DMS114 treated with DMSO at 0.1 percent for 48 hours (cell line): ENCODE measurements around the gene NXN.
"Not testable (repeated sequence)": the region's sequence is repeated elsewhere in the genome, so short reads cannot be mapped to it uniquely, and the experiment has no call there.

ENCODE experiments used
- DNase-seq: peaks from one replicate; lab custom pipeline; 2025; ENCODE audit not compliant: unreplicated experiment; lab: John Stamatoyannopoulos, UW

The NXN gene

GRCh38 chr17:1007310-1008007 lies 27.9 kb upstream of the NXN start:
- no peak for DNase-seq

- DNase-seq: no peak
Observed at GRCh38 chr17:1006054-1006453, 26.5 kb upstream of the NXN start.

- DNase-seq: no peak
Observed at GRCh38 chr17:1005361-1005946, 25.9 kb upstream of the NXN start.

GRCh38 chr17:1004769-1005295 lies 25.3 kb upstream of the NXN start:
- no peak for DNase-seq

DNA sequence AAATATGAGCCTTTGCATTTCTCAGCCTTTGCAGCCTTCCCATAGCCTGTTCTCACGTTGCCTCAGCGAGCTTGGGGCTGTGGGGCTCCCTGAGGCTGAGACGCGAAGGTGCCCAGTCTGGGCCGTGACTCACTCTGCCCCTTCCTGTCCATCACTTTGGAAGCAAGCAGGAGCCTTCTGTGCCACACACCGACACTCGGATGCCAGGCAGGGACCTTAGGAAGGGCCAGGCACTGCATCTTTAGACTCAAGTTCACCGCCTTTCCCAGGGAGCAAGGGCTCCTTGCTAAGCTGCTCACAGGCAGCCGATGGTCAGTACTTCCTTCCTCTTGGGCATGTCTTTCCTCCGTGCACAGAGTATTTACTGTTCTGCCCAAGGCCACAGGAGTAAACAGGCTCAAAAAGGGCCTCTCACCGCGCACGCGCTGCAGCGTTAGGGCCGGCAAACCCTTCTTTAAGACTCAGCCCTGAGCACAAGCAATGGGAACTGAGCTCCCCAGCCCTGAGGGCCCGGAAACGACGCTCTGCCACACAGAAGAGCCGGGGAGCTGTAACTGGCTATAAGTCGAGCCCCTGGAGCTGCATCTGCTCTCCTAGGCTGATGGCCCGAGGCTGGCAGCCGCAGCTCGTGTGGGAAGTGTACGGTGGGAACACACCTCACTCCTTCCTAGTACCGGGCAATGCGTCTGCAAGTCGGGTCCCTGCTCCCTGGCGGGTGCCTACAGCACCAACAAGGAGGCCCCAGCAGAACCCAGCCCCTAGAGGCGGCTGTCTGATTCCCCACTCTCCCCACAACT lies 24.6 kb upstream of the NXN start:
- DNase-seq: no peak

DNA sequence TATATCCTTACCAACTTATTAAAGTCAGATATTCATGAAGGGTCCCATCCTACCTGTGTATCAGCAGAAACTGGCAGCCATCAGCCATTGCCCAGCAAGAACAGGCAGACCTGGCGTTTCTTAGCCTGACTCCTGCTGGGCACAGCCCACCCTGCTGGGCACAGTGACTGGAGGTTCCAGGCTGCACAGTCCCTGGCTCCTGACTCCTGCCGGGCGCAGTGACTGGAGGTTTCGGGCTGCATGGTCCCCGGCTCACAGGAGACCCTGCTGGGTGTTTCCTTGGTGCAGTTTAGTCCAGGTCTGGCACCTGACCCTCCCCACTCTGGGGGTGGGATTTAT lies 24.0 kb upstream of the NXN start:
- no peak for DNase-seq

- DNase-seq: no peak
Observed at GRCh38 chr17:1002771-1003555, 23.4 kb upstream of the NXN start.

- no peak for DNase-seq
Observed at GRCh38 chr17:1002412-1002753, 22.8 kb upstream of the NXN start.

DNA sequence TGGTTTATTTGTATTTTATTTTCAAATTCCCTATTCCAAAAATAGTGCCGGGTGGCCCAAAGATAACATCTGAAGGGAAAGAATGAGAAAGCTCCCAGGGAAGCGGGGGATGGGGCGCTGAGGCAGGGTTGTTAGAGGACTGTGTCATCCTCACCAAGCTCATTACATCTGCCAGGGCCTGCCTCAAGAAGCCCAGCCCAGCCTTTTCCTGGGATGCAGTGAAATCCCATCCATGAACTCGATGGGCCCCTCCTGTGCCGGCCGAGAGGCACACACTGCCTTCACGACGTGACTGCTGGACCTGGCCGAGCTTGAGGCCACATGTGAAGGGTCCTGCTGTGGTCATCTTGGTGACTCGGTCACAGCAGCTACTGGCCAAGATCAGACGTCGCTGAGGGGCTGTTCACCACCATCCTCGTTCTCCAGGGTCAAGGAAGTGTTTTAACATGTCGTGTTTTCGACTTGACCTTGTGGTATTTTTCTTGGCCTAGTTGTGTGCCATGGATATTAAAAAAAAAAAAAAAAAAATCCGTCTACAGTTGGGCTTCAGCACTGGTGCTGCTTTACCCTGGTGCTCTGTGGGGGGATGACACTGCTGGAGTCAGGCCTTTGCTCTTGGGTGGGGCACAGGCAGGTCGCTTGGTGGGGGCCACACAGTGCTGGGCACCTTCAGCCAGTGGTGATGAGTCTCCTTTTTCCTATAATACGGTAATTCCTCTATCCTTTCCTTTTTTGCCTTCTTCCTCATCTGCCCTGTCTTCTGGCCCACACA lies 22.2 kb upstream of the NXN start:
- no peak for DNase-seq

DNA sequence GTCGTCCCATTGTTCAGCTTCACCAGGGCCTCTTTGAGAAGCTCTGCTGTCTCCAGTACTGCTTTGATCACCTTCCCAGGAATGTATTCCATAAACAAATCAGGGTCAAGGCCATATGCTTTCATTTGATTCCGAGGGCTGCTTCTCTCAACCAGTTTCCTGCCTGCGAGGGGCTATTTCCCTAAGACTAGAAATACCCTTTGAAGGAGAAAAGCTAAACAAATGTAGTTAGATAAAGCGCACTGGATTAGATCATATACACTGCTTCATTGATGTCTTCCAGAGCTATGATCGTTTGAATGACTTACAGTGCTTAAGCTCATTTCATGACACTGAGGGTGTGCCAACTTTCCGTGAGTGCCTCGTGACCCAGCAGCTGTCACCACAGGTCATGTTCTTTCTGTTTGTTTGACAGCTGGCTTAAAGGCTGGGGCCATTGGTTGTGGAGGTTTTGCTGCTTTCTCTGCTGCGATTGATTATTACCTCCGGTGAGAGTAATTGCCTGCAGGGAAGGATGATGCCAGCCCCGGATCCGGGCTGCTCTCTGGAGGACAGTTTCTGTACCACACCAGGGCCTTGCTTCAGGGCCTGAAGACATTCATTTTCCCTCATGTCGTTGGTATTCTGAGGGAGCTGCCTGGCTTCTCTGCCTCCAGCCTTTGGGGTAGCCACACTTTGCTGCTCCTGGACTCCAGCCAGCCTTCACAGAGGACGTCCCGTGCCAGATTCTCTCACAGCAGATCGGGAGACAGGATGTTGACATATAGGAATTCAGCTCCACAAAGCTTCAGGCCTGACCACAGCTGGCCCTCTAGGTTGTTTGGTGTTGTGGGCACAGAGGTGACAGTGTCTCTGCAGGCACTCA lies 21.3 kb upstream of the NXN start:
- no peak for DNase-seq

- DNase-seq: no peak
Observed at GRCh38 chr17:998111-998510, 18.5 kb upstream of the NXN start.

- DNase-seq: peak; percentile 94
Observed at GRCh38 chr17:996554-997344, 17.2 kb upstream of the NXN start, which contains the start of gene TIMM22. Gene TIMM22 (plus strand): TSS chr17:997129. CDS start chr17:997143, 14 bp downstream.

DNA sequence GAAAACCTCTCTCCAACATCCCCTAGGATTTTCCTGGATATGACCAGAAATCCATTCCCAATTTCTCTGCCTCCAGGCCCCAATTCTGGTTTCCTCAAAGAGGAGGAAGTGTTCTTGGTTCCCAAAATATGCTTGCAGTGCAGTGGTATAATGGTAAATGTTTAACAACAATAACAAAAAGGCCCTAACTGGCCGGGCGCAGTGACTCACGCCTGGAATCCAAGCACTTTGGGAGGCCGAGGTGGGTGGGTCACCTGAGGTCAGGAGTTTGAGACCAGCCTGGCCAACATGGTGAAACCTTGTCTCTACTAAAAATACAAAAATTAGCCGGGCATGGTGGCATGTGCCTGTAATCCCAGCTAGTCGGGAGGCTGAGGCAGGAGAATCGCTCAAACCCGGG lies 15.7 kb upstream of the NXN start:
- DNase-seq: not testable (repeated sequence)

DNA sequence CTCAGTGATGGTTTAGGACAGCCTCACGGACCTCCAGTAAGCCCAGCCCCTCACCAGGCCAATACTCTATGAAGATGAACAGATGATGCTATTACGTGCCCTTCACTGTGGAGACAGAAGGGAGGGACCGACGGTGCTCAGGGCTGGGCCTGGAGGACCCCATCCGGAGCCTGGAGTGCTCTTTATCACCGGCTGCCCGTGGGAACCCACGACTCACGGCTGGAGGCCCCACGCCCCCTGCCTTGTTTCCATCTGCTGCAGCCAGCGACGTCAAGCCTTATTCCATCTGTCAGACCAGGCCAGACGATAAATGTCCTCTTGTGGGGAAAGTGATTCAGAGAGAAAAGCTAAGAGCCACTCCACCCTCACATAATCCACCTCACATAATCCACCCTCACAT lies 13.4 kb upstream of the NXN start:
- no peak for DNase-seq

- DNase-seq: no peak
Observed at GRCh38 chr17:988561-988960, 9.0 kb upstream of the NXN start.

DNA sequence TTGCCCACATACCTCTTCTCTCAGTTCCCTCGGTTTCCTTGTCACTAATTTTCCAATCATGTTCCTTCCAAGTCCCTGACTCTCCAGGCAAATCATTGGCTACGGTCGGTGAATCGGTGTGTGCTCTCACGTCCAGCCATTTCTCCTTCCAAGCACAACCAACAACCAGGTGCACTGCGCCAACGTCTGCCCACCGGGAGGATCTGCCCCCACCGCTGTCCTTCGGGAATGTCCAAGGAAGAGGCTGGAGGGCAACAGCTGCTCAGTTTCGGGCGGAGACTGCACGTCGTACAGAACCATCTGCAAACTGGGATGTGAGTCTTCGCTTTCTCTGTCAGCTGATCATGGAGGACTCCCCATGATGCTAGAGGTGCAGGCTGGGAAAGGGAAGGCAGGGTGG lies 8.4 kb upstream of the NXN start:
- DNase-seq: no peak

GRCh38 chr17:986322-986929 lies 6.8 kb upstream of the NXN start:
- DNase-seq: no peak

- DNase-seq: no peak
Observed at GRCh38 chr17:983921-984320, 4.3 kb upstream of the NXN start.

GRCh38 chr17:981292-981658 lies 1.7 kb upstream of the NXN start:
- DNase-seq: no peak
